Upper lobe of left lung (tissue), 6 donors: ENCODE measurements around the gene KIAA1755. TPM values are rescaled to one million over a fixed set of nuclear protein-coding genes. Genes with fewer than 3 reads are reported as not detected.

Source experiments
- ATAC-seq, 2 donors: fragments of 200-7000 bp; cut with Tn5 transposase; one replicate each; pipeline ENCODE4 v1.9.1; 2022; ENCODE audit warnings: mild to moderate bottlenecking in 2 of 2, moderate library complexity in 2 of 2; ENCODE audit not compliant: low FRiP score in 2 of 2
- DNase-seq, 2 donors: peaks; one replicate each; pipeline ENCODE4 v3.0.0-alpha.2; 2019 to 2020
- H3K27ac ChIP-seq, 4 donors: fragments of 200-600 bp; sonication (generic); one replicate each; pipeline ENCODE4 v1.5.1; 2016 to 2019
- H3K27me3 ChIP-seq, 4 donors: fragments of 200-600 bp; sonication (generic); one replicate each; pipeline ENCODE4 v1.5.1; 2017 to 2019
- H3K36me3 ChIP-seq, 4 donors: fragments of 200-600 bp; sonication (generic); one replicate each; pipeline ENCODE4 v1.5.1; 2016 to 2019
- H3K4me1 ChIP-seq, 4 donors: fragments of 200-600 bp; sonication (generic); one replicate each; pipeline ENCODE4 v1.5.1; 2018 to 2019
- H3K4me3 ChIP-seq, 4 donors: fragments of 200-600 bp; sonication (generic); one replicate each; pipeline ENCODE4 v1.5.1; 2017 to 2019; ENCODE audit warnings: mild to moderate bottlenecking in 2 of 4, moderate library complexity in 1 of 4
- H3K9me3 ChIP-seq, 4 donors: fragments of 200-600 bp; sonication (generic); one replicate each; pipeline ENCODE4 v1.5.1; 2018 to 2019
- CTCF ChIP-seq, 6 experiments: fragments of 450-650 bp in 4 of 6; fragments of 200-600 bp in 2 of 6; sonication (generic) in 2 of 6; IDR thresholded peaks; one replicate each; pipeline ENCODE4 v1.5.1; 2016 to 2019; ENCODE audit warnings: antibody characterized with exemption in 6 of 6
- EP300 ChIP-seq, 4 donors: sonication (generic); formaldehyde crosslinking; IDR thresholded peaks; one replicate each; pipeline ENCODE4 v1.5.1; 2017; ENCODE audit warnings: antibody characterized with exemption in 4 of 4, control low read depth in 2 of 4
- POLR2A ChIP-seq, 4 donors: fragments of 450-650 bp; IDR thresholded peaks; one replicate each; pipeline ENCODE4 v1.5.1; 2016 to 2017; ENCODE audit warnings: antibody characterized with exemption in 4 of 4, mild to moderate bottlenecking in 2 of 4
- POLR2AphosphoS5 ChIP-seq, 2 donors: sonication (generic); formaldehyde crosslinking; IDR thresholded peaks; one replicate each; pipeline ENCODE4 v1.5.1; 2017; ENCODE audit warnings: antibody characterized with exemption in 2 of 2
- WGBS, 2 donors: methylation state at CpG; one replicate each; pipeline ENCODE4 v1.1.5; 2017 to 2018; 5-methylcytosine and 5-hydroxymethylcytosine counted together
- total RNA-seq, 6 donors: library from RNA; depleted of rRNA in 4 of 6; stranded (reverse); fragments of >200 nt in 4 of 6; gene quantifications; one replicate each; pipeline versions ENCODE4 v1.1.0 to v1.2.1, GENCODE V29; 2016 to 2021
- donor health status: DM: no; HTN: no; CAD: no; lungs with moderate emphysema.
- donor health status: DM: no; HTN: yes; CAD: no; lungs with severe emphysema.

The KIAA1755 gene
- total RNA-seq, 6 donors from 2014 or later: 0.15 to 3.1 (median 1.4) TPM

GRCh38 chr20:38167851-38168760 is 92.4 kb downstream of the KIAA1755 start:
- WGBS, 2 donors: 28 to 30% methylated on average over 3 to 7 of the region's 7 CpGs
- Histone ChIP-seq H3K27me3 (no peaks in the 10 kb centered on the region), H3K36me3 (no peaks in the 10 kb centered on the region), H3K27ac (peak overlapping the region; percentile 58 to 90 (median 82)), H3K4me3 (no peak overlapping the region), H3K4me1 (peaks cover 28 to 50% (median 47%) of the 10 kb centered on the region in 4 donors), H3K9me3 (no peaks in the 10 kb centered on the region)
- peak; percentile 77 to 91 for TF ChIP-seq POLR2AphosphoS5 (IDR thresholded peaks at IDR 0.05)
- TF ChIP-seq POLR2A (IDR thresholded peaks at IDR 0.05): no peak
- peak in 2 of 4 donors; percentile 46 to 58 for TF ChIP-seq EP300 (IDR thresholded peaks at IDR 0.05)
- no peak for TF ChIP-seq CTCF (IDR thresholded peaks at IDR 0.05)
- DNase-seq (peak in 1 of 2 donors; percentile 88), ATAC-seq (peak; percentile 50 to 68)

- no peak for DNase-seq
- Histone ChIP-seq H3K36me3 (no peaks in the 10 kb centered on the region), H3K4me1 (peaks cover 28 to 50% (median 47%) of the 10 kb centered on the region in 4 donors), H3K9me3 (no peaks in the 10 kb centered on the region), H3K4me3 (no peak overlapping the region), H3K27ac (peak overlapping the region; percentile 58 to 90 (median 82)), H3K27me3 (no peaks in the 10 kb centered on the region)
- 89 to 96% methylated on average over 8 of the region's 8 CpGs for WGBS, 2 donors
- ATAC-seq: no peak
- no peak for TF ChIP-seq POLR2A (IDR thresholded peaks at IDR 0.05)
- TF ChIP-seq POLR2AphosphoS5 (IDR thresholded peaks at IDR 0.05): no peak
- TF ChIP-seq CTCF (IDR thresholded peaks at IDR 0.05): no peak
- TF ChIP-seq EP300 (IDR thresholded peaks at IDR 0.05): no peak
Observed at GRCh38 chr20:38167328-38167850, 93.1 kb downstream of the KIAA1755 start.

- Histone ChIP-seq H3K4me1 (peaks cover 28 to 53% (median 50%) of the 10 kb centered on the region in 4 donors), H3K4me3 (no peak overlapping the region), H3K36me3 (no peaks in the 10 kb centered on the region), H3K27me3 (no peaks in the 10 kb centered on the region), H3K27ac (peak overlapping the region in 3 of 4 donors; percentile 80 to 90 (median 90)), H3K9me3 (no peaks in the 10 kb centered on the region)
- ATAC-seq (no peak), DNase-seq (no peak)
- TF ChIP-seq POLR2A (IDR thresholded peaks at IDR 0.05) (no peak), EP300 (IDR thresholded peaks at IDR 0.05) (no peak), CTCF (IDR thresholded peaks at IDR 0.05) (no peak), POLR2AphosphoS5 (IDR thresholded peaks at IDR 0.05) (no peak)
- WGBS, 2 donors: 75 to 81% methylated on average over 11 of the region's 11 CpGs
Observed at GRCh38 chr20:38166703-38167233, 93.8 kb downstream of the KIAA1755 start.

DNA sequence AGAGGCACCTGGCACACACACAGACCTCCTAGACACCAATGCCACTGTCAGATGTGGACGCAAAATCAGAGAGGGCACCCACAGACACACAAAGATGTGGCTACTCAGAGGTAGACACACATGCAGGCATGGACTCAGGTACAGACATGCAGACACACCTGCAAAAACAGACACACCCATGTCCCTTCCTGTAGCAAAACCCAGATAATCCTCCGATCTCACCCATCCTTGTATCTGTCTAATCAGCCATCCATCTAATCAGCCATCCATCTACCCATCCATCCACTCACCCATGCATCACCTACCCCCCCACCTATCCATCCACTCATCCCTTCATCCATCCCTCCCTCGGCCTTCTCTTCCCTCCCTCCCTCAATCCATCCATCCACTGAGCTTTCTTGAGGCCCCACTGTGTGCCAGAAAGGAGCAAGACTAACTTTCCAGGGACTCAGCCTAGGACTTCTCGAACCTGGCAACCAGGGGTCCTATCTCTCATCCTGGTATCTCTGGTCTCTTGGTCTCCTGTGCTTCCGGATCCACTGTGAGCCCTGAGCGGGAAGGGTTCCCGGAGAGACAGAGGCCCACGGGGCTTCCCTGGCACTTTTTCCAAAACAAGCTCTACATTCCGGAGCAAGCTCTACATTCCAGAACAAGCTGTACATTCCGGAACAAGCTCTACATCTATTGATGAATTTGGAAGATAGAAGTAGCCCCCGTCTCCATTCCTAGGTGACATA is 94.4 kb downstream of the KIAA1755 start:
- H3K4me1 ChIP-seq: peaks cover 32 to 59% (median 48%) of the 10 kb centered on the region in 4 donors

More for the DNA sequence above, 94.4 kb downstream of the KIAA1755 start:
- no peaks in the 10 kb centered on the region for H3K9me3 ChIP-seq
- H3K36me3 ChIP-seq: peaks cover 0 to 5% (median 2%) of the 10 kb centered on the region in 4 donors
- no peak for ATAC-seq
- TF ChIP-seq POLR2A (IDR thresholded peaks at IDR 0.05) (no peak), POLR2AphosphoS5 (IDR thresholded peaks at IDR 0.05) (no peak), CTCF (IDR thresholded peaks at IDR 0.05) (no peak), EP300 (IDR thresholded peaks at IDR 0.05) (no peak)
- H3K27me3 ChIP-seq: no peaks in the 10 kb centered on the region
- DNase-seq: no peak
- H3K4me3 ChIP-seq: no peak overlapping the region
- WGBS, 2 donors: 70 to 75% methylated on average over 11 of the region's 11 CpGs
- H3K27ac ChIP-seq: peak overlapping the region in 3 of 4 donors; percentile 90 to 93 (median 90)
